Activated T-cell treated with anti-CD3 and anti-CD28 coated beads, Interleukin-2, amount 50 U/mL, for 24 hours (primary cell): ENCODE results near the gene KLHL5.
"Not testable (repeated sequence)": the region's sequence is repeated elsewhere in the genome, so short reads cannot be mapped to it uniquely, and the experiment has no call there.

ENCODE experiments used
- DNase-seq: peaks from one replicate; pipeline ENCODE4 v3.0.0-alpha.2; 2020
- H3K27ac Mint-ChIP-seq: 2 replicates; pipeline ENCODE4 v1.8.0; 2020; ENCODE audit warnings: mild to moderate bottlenecking, mixed read lengths
- H3K27me3 Mint-ChIP-seq: 2 replicates; pipeline ENCODE4 v1.8.0; 2020; ENCODE audit warnings: mixed read lengths
- H3K36me3 Mint-ChIP-seq: 2 replicates; pipeline ENCODE4 v1.8.0; 2020; ENCODE audit warnings: low read depth, mixed read lengths
- H3K4me1 Mint-ChIP-seq: 2 replicates; pipeline ENCODE4 v1.8.0; 2020; ENCODE audit warnings: low read depth, mixed read lengths
- H3K4me3 Mint-ChIP-seq: 2 replicates; pipeline ENCODE4 v1.8.0; 2020; ENCODE audit warnings: mild to moderate bottlenecking, moderate library complexity, mixed read lengths
- H3K9me3 Mint-ChIP-seq: 2 replicates; pipeline ENCODE4 v1.8.0; 2020; ENCODE audit warnings: mixed read lengths

The KLHL5 gene, protein sequence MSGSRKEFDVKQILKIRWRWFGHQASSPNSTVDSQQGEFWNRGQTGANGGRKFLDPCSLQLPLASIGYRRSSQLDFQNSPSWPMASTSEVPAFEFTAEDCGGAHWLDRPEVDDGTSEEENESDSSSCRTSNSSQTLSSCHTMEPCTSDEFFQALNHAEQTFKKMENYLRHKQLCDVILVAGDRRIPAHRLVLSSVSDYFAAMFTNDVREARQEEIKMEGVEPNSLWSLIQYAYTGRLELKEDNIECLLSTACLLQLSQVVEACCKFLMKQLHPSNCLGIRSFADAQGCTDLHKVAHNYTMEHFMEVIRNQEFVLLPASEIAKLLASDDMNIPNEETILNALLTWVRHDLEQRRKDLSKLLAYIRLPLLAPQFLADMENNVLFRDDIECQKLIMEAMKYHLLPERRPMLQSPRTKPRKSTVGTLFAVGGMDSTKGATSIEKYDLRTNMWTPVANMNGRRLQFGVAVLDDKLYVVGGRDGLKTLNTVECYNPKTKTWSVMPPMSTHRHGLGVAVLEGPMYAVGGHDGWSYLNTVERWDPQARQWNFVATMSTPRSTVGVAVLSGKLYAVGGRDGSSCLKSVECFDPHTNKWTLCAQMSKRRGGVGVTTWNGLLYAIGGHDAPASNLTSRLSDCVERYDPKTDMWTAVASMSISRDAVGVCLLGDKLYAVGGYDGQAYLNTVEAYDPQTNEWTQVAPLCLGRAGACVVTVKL

DNA sequence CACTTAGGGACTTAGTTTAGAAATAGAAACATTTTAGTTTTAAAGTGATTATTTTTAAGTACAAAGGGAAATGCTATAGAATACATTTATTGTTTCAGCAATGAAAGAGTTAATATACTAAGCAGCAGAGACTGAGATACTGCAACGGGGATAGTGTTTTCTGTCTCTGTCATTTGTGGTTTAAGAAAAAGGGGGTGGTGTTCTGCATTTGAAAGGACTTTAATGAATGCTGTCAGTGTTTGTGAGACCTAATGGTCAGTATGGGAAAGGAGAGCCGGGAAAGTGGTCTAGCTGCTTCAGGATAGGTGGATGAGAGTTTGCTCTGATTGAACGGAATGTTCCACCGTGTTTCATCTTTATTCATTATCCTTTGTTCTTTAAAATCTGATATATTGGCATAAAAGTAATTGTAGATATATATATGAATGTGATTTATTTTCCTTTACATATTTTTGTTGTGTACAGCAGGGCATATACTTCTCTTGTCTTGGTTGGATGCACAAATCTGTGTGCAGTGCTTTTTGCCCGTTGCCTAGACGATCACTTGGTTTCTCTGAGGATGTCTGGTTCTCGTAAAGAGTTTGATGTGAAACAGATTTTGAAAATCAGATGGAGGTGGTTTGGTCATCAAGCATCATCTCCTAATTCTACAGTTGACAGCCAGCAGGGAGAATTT is at the start of gene KLHL5:
Gene KLHL5, plus strand, starts transcription at position 139 of the 676 bp plus-strand sequence. Its CDS starts 421 bp downstream, at position 560.
- Mint-ChIP-seq H3K36me3 (no peaks in the 10 kb centered on the region), H3K27me3 (no peaks in the 10 kb centered on the region), H3K4me1 (peaks cover 26% of the 10 kb centered on the region), H3K4me3 (no peak within 1 kb of the TSS), H3K27ac (no peak within 1 kb of the TSS), H3K9me3 (no peaks in the 10 kb centered on the region)
- no peak for DNase-seq

DNA sequence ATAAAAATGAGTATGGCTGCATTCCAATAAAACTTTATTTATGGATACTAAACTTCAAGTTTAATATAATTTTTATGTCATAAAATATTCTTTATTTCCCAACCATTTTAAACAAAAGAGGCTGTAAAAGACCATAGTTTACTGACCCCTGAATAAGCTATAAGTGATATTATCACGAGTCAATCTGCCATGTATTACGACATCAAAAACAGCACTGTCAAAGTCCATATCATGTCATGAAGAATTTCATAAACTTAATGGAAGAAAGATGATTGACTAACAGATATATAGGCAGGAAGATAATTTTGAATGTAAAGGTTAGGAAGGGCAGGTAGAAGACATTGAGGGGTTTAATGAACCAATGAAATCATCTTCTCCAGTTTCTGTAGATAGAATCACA is 48.0 kb upstream of the KLHL5 start:
- Mint-ChIP-seq H3K27me3 (no peaks in the 10 kb centered on the region), H3K4me3 (no peak overlapping the region), H3K36me3 (peaks cover 39% of the 10 kb centered on the region), H3K9me3 (peaks cover 21% of the 10 kb centered on the region), H3K4me1 (peaks cover 21% of the 10 kb centered on the region), H3K27ac (no peak overlapping the region)
- no peak for DNase-seq

DNA sequence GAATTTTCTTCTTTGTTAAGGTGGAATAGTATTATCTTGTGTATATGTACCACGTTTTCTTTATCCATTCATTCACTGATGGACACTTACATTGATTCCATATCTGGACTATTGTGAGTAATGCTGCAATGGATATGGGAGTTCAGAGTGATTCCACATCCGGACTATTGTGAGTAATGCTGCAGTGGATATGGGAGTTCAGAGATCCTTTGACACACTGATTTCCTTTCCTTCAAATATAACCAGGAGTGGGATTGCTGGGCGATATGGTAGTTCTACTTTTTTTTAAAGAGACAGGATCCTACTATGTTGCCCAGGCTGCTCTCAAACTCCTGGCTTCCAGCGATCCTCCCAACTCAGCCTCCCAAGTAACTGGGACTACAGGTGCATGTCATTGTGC is 41.9 kb upstream of the KLHL5 start:
- no peaks in the 10 kb centered on the region for H3K27me3 Mint-ChIP-seq
- H3K27ac Mint-ChIP-seq, result no peak overlapping the region
- DNase-seq, result no peak
- H3K9me3 Mint-ChIP-seq, result peaks cover 20% of the 10 kb centered on the region
- H3K4me3 Mint-ChIP-seq, result no peak overlapping the region
- H3K4me1 Mint-ChIP-seq, result peaks cover 7% of the 10 kb centered on the region
- H3K36me3 Mint-ChIP-seq, result peaks cover 37% of the 10 kb centered on the region

DNA sequence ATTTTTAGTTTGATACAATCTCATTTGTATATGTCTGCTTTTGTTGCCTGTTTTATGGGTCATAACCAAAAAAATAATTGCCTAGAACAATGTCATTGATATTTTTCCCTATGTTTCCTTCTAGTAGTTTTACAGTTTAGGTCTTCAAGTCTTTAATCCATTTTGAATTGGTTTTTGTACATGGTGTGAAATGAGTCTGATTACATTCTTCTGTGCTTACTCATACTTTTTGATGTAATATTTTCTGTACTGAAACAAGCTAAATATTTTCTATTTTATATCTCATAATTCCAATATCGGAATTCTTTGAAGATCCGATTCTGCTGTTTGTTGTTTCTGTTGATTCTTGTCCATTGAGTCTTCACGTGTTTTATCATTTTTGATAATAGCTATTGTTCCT is 40.4 kb upstream of the KLHL5 start:
- no peak overlapping the region for H3K27ac Mint-ChIP-seq
- peaks cover 16% of the 10 kb centered on the region for H3K4me1 Mint-ChIP-seq
- peaks cover 12% of the 10 kb centered on the region for H3K9me3 Mint-ChIP-seq
- no peaks in the 10 kb centered on the region for H3K27me3 Mint-ChIP-seq
- peaks cover 28% of the 10 kb centered on the region for H3K36me3 Mint-ChIP-seq
- no peak overlapping the region for H3K4me3 Mint-ChIP-seq
- DNase-seq, result no peak

DNA sequence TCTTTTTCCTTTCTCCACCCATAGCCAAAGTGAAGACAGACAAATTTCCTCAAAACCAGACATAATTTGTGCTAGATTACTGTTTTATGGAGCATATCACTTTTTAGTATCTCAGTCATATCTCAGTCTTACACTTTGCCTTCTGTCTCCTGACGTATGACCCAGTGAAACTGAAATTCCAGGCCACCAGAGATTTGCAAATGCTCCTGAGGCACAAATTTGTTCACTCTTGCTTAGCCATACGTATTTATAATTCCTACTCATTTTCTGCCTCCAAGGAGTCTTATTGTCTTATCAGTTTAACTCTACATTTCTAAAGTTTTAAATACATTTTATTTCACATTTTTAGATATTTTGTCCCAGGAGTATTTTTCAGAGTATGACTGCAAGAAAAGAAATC is 39.8 kb upstream of the KLHL5 start:
- Mint-ChIP-seq H3K4me3 (no peak overlapping the region), H3K9me3 (peaks cover 10% of the 10 kb centered on the region), H3K27ac (no peak overlapping the region), H3K27me3 (no peaks in the 10 kb centered on the region), H3K4me1 (peaks cover 17% of the 10 kb centered on the region), H3K36me3 (peaks cover 25% of the 10 kb centered on the region)
- DNase-seq, result no peak

DNA sequence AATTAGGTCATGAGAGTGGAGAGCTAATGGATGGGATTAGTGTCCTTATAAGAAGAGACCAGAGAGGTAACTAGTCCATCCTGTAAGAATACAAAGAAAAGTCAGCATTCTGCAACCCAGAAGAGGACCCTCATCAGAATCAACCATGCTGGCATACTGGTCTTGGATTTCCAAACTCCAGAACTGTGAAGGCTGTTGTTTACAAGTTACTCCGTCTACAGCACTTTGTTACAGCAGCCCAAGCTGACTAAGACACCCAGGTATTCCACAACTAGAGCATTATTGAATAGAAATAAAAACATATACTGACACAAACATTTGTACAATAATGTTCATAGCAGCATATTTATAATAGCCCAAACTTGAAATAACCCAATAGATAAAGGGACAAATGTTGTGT is 39.0 kb upstream of the KLHL5 start:
- Mint-ChIP-seq H3K4me1 (peaks cover 21% of the 10 kb centered on the region), H3K36me3 (peaks cover 21% of the 10 kb centered on the region), H3K27ac (no peak overlapping the region), H3K9me3 (peaks cover 10% of the 10 kb centered on the region), H3K4me3 (no peak overlapping the region), H3K27me3 (no peaks in the 10 kb centered on the region)
- DNase-seq, result no peak

DNA sequence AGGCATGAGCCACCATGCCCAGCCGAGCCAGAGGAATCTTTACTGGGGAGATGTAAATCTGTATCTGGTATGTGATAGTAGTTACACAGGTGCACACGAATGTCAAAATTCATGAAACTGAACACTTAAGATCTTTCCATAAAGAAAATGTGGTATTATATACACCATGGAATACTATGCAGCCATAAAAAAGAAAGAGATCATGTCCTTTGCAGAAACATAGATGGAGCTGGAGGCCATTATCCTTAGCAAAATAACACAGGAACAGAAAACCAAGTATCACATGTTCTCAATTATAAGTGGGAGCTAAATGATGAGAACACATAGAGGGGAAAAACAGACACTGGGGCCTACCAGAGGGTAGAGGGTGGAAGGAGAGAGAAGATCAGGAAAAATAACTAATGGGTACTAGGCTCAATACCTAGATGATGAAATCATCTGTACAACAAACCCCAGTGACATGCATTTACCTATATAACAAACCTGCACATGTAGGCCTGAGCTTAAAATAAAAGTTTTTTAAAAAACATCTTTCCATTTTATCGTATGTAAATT is 37.6 kb upstream of the KLHL5 start:
- no peak overlapping the region for H3K4me3 Mint-ChIP-seq
- peaks cover 16% of the 10 kb centered on the region for H3K36me3 Mint-ChIP-seq
- no peak overlapping the region for H3K27ac Mint-ChIP-seq

DNA sequence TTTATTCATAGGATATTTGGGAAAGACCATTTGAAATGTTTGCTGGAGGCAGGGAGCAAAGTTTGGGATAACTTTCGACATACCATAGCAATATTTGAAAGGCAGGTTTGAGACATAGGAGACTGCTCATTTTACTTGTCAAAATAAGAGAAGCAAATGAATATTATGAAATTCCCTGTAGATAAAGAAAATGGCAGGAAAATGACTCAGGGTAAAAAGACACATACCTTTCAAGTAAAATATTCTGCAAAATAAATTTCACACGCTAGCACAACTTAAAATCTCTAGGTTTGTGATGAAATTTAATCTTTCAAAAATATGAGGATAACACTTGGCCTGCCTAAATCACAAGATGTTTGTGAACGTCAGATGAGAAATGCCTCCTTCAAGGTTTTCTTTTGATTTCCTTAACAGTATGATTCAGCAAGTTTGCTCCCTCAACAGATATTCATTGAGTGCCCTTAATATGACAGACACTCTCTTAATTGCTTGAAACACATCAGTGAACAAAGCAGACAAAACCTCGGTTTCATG is 36.4 kb upstream of the KLHL5 start:
- Mint-ChIP-seq H3K36me3 (peaks cover 20% of the 10 kb centered on the region), H3K4me3 (no peak overlapping the region), H3K4me1 (peaks cover 40% of the 10 kb centered on the region), H3K9me3 (peaks cover 3% of the 10 kb centered on the region), H3K27me3 (no peaks in the 10 kb centered on the region), H3K27ac (no peak overlapping the region)
- DNase-seq, result no peak

More for the DNA sequence above, 37.6 kb upstream of the KLHL5 start:
- H3K9me3 Mint-ChIP-seq, result peaks cover 3% of the 10 kb centered on the region
- H3K27me3 Mint-ChIP-seq, result no peaks in the 10 kb centered on the region
- peaks cover 32% of the 10 kb centered on the region for H3K4me1 Mint-ChIP-seq
- DNase-seq, result no peak

DNA sequence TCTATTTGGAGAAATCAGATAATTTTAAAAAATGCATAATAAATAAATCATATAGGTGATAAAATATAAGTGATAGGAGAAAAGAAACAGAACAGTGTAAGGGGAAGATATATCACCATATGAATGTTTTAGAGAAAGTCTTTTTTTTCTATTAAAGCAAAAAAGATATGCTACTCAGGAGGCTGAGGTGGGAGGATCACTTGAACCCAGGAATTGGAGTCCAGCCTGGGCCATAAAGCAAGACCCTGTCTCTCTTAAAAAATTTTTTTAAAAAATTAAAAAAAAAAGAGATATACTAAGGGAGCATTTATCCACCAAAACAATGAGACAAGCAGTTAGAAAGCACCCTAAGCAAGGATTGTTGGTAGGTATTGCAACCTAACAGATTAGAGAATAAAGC is 35.9 kb upstream of the KLHL5 start:
- Mint-ChIP-seq H3K27me3 (no peaks in the 10 kb centered on the region), H3K4me1 (peaks cover 40% of the 10 kb centered on the region), H3K27ac (no peak overlapping the region), H3K9me3 (peaks cover 3% of the 10 kb centered on the region), H3K4me3 (no peak overlapping the region), H3K36me3 (peaks cover 20% of the 10 kb centered on the region)
- no peak for DNase-seq

DNA sequence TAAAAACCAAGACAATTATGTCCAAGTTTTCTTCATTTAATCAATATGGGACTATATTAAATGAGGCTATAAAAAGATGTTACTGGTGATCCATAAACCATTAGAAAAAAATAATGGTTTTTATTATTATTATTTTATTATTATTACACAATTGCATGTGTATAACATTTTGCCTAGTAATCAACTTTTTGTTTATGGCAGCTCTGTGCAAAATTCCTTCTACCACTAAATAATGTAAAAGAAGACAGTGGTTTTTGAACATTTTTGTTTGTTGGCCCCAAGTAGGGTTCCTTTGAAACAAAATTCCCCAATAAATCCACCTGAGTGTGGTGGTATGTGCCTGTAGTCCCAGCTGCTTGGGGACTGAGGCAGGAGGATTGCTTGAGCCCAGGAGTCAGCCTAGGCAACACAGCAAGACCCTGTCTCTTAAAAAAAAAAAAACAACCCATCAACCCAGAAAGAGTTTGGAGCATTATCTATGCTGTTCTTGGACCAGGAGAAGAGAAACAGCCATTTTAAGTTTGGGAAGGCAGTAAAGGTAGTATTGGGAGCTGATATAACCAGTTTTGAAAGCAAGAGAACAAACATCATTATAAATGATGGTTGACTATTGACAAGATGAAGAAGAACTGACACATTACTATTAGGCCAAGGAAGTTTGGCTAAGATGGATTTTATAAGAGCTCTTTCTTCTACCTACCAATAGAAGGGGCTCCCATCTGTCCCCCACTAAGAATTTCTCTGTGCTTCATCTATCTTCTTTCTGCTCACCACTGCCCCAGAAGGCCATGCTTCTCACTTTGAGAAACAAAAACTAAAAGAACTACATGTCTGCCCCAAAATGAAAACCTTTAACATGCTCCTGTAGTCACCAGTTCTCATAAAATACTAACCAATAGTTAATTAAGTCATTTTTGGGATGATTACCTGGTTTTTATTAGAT is 32.0 kb upstream of the KLHL5 start:
- H3K27ac Mint-ChIP-seq, result peak overlapping the region; percentile 87
- H3K4me3 Mint-ChIP-seq, result peak overlapping the region; percentile 82
- peaks cover 59% of the 10 kb centered on the region for H3K4me1 Mint-ChIP-seq
- H3K36me3 Mint-ChIP-seq, result peaks cover 8% of the 10 kb centered on the region
- H3K9me3 Mint-ChIP-seq, result no peaks in the 10 kb centered on the region
- H3K27me3 Mint-ChIP-seq, result no peaks in the 10 kb centered on the region
- no peak for DNase-seq

DNA sequence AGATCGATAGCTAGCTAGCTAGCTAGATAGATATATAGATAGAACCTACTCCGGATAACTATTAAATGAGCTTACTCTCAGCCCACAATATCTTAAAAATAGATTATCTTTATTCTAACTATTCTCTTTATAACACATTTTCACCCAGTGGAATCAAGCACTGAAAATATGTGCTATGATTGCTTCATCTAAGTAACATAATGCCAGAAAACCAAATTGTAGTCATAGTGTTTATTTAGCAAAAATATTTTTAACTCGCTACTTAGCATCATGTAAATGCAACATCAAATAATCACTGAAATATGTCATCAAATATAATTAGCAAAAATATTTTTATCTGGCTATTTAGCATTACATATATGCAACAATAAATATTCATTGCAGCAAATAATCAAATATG is 31.3 kb upstream of the KLHL5 start:
- H3K36me3 Mint-ChIP-seq, result peaks cover 6% of the 10 kb centered on the region

DNA sequence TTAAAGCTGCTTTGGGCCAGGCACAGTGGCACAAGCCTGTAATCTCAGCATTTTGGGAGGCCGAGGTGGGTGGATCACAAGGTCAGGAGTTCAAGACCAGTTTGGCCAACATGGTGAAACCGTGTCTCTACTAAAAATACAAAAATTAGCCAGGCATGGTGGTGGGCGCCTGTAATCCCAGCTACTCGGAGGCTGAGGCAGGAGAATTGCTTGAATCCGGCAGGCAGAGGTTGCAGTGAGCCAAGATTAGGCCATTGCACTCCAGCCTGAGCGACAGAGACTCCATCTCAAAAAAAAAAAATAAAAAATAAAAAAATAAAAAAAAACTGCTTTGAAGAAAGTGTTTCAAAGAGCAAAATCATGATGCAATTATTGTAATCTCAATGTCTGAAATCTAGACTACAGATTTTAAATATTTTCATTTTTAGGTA is 30.4 kb upstream of the KLHL5 start:
- H3K4me1 Mint-ChIP-seq, result peaks cover 63% of the 10 kb centered on the region

More for the DNA sequence above, 31.3 kb upstream of the KLHL5 start:
- H3K27me3 Mint-ChIP-seq, result no peaks in the 10 kb centered on the region
- DNase-seq, result no peak
- H3K4me3 Mint-ChIP-seq, result peak overlapping the region; percentile 82
- H3K27ac Mint-ChIP-seq, result peak overlapping the region; percentile 87
- no peaks in the 10 kb centered on the region for H3K9me3 Mint-ChIP-seq
- H3K4me1 Mint-ChIP-seq, result peaks cover 62% of the 10 kb centered on the region

DNA sequence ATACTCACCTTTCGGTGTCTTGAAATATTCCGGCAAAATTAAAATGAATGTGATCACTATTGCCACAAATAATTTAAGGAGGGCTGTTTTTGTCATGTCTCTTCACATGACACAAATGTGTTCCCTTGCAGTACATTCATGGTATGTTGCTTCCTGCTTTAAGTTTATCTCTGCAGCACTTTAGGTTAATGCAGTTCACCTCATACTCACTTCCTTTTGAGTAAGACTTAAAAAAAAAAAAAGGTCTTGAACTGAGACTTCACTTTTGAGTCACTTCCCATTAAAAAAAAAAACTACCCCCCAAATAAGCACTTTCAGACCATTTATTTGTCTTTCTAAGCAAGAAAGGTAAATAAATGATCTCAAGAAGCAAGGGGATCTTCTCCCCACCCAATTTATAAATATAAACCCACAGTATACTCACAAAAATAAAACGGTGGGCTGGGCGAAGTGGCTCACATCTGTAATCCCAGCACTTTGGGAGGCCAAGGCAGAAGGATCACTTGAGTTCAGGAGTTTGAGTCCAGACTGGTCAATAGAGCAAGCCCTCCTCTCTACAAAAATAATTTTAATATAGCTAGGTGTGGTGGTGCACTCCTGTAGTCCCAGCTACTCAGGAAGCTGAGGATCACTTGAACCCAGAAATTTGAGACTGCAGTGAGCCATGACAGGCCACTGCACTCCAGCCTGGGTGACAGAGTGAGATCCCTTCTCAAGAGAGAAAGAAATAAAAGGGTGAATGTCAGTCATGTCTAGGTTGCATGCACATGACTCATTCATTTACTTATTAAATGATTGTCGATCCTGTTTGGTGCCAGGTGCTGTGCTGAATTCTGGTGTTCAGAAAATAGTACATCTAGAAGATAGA is 29.6 kb upstream of the KLHL5 start, which contains the start of gene TMEM156:
Gene TMEM156, minus strand, starts transcription at position 192 of the 868 bp plus-strand sequence. Its CDS starts 96 bp downstream, at position 96.
- Mint-ChIP-seq H3K36me3 (peaks cover 6% of the 10 kb centered on the region), H3K27me3 (no peaks in the 10 kb centered on the region), H3K9me3 (no peaks in the 10 kb centered on the region), H3K4me3 (peak within 1 kb of the TSS; percentile 82), H3K27ac (peak within 1 kb of the TSS; percentile 96), H3K4me1 (peaks cover 64% of the 10 kb centered on the region)
- peak; percentile 49 for DNase-seq

More for the DNA sequence above, 30.4 kb upstream of the KLHL5 start:
- Mint-ChIP-seq H3K4me3 (peak overlapping the region; percentile 82), H3K27ac (peak overlapping the region; percentile 96)
- H3K27me3 Mint-ChIP-seq, H3K9me3 Mint-ChIP-seq, H3K36me3 Mint-ChIP-seq: not testable (repeated sequence)
- DNase-seq, result peak; percentile 45
